ENCODE measurements around the gene UPF3A. TPM values are rescaled to one million over a fixed set of nuclear protein-coding genes. Genes with fewer than 3 reads are reported as not detected.

Gene UPF3A
- total RNA-seq, 6 experiments from 2014 or later: 10.6 to 24.3 (median 14.8) TPM

GRCh38 chr13:114304346-114305034, 23.1 kb downstream of the UPF3A start:
- H3K4me3 ChIP-seq: no peak overlapping the region
- intact Hi-C loops (cut with DNase I): no loop called here
- no peak overlapping the region for H3K27ac ChIP-seq
- TF ChIP-seq CTCF (IDR thresholded peaks at IDR 0.05): no peak
- TF ChIP-seq POLR2A (IDR thresholded peaks at IDR 0.05): no peak
- H3K36me3 ChIP-seq: peaks cover 0 to 39% (median 9%) of the 10 kb centered on the region in 4 donors
- H3K27me3 ChIP-seq: no peaks in the 10 kb centered on the region
- peaks cover 0 to 5% (median 0%) of the 10 kb centered on the region in 4 donors for H3K4me1 ChIP-seq
- WGBS (ENCODE audit: insufficient coverage, low coverage, low lambda C conversion rate, missing lambda C conversion rate): 73% methylated on average over 5 of the region's 13 CpGs
- DNase-seq (no peak), ATAC-seq (no peak)
- H3K9me3 ChIP-seq: no peaks in the 10 kb centered on the region

- 100% methylated on average over 2 of the region's 2 CpGs for WGBS (ENCODE audit: insufficient coverage, low coverage, low lambda C conversion rate, missing lambda C conversion rate)
- no peak for ATAC-seq
Observed at GRCh38 chr13:114309086-114309485, 27.7 kb downstream of the UPF3A start.

GRCh38 chr13:114309806-114310410, 28.5 kb downstream of the UPF3A start:
- TF ChIP-seq POLR2A (IDR thresholded peaks at IDR 0.05): no peak
- TF ChIP-seq CTCF (IDR thresholded peaks at IDR 0.05): no peak
- no peak for ATAC-seq
- no peak for DNase-seq
- no peak overlapping the region for H3K27ac ChIP-seq
- H3K9me3 ChIP-seq: no peaks in the 10 kb centered on the region
- H3K4me3 ChIP-seq: no peak overlapping the region
- H3K27me3 ChIP-seq: no peaks in the 10 kb centered on the region
- no peaks in the 10 kb centered on the region for H3K4me1 ChIP-seq
- WGBS (ENCODE audit: insufficient coverage, low coverage, low lambda C conversion rate, missing lambda C conversion rate): 100% methylated on average over 1 of the region's 6 CpGs
- intact Hi-C loops (cut with DNase I): no loop called here
- peaks cover 0 to 11% (median 3%) of the 10 kb centered on the region in 4 donors for H3K36me3 ChIP-seq

More at GRCh38 chr13:114309086-114309485, 27.7 kb downstream of the UPF3A start:
- Histone ChIP-seq H3K27ac (no peak overlapping the region), H3K4me1 (no peaks in the 10 kb centered on the region), H3K4me3 (no peak overlapping the region), H3K27me3 (no peaks in the 10 kb centered on the region), H3K36me3 (peaks cover 0 to 19% (median 3%) of the 10 kb centered on the region in 4 donors), H3K9me3 (no peaks in the 10 kb centered on the region)
- TF ChIP-seq CTCF (IDR thresholded peaks at IDR 0.05) (no peak), POLR2A (IDR thresholded peaks at IDR 0.05) (no peak)
- intact Hi-C loops (cut with DNase I): no loop called here
- DNase-seq: no peak

GRCh38 chr13:114310956-114311355, 29.6 kb downstream of the UPF3A start:
- Histone ChIP-seq H3K36me3 (peaks cover 0 to 7% (median 3%) of the 10 kb centered on the region in 4 donors), H3K4me1 (peaks cover 0 to 9% (median 0%) of the 10 kb centered on the region in 4 donors), H3K27me3 (no peaks in the 10 kb centered on the region), H3K9me3 (no peaks in the 10 kb centered on the region), H3K27ac (no peak overlapping the region), H3K4me3 (no peak overlapping the region)
- no peak for ATAC-seq
- no peak for DNase-seq
- intact Hi-C loops (cut with DNase I): no loop called here
- no peak for TF ChIP-seq POLR2A (IDR thresholded peaks at IDR 0.05)
- 80% methylated on average over 5 of the region's 5 CpGs for WGBS (ENCODE audit: insufficient coverage, low coverage, low lambda C conversion rate, missing lambda C conversion rate)

GRCh38 chr13:114311387-114311786, 30.0 kb downstream of the UPF3A start:
- Histone ChIP-seq H3K27ac (no peak overlapping the region), H3K4me1 (peaks cover 0 to 14% (median 0%) of the 10 kb centered on the region in 4 donors), H3K4me3 (no peak overlapping the region), H3K9me3 (no peaks in the 10 kb centered on the region), H3K27me3 (no peaks in the 10 kb centered on the region), H3K36me3 (peaks cover 0 to 5% (median 2%) of the 10 kb centered on the region in 4 donors)
- no peak for TF ChIP-seq CTCF (IDR thresholded peaks at IDR 0.05)
- TF ChIP-seq POLR2A (IDR thresholded peaks at IDR 0.05): no peak
- no peak for DNase-seq
- ATAC-seq: no peak
- intact Hi-C loops (cut with DNase I): no loop called here

Data from right lobe of liver (tissue), 6 donors.